G401 (cell line): ENCODE data around the gene XRCC1. TPM values are rescaled to one million over a fixed set of nuclear protein-coding genes. Genes with fewer than 3 reads are reported as not detected.
A peak's percentile ranks its signal among the peaks of the same experiment; 100 is the strongest.
"Not testable (repeated sequence)": the region's sequence is repeated elsewhere in the genome, so short reads cannot be mapped to it uniquely, and the experiment has no call there.

ENCODE experiments used
- DNase-seq: peaks from one replicate; pipeline ENCODE4 v3.0.0-alpha.2; 2015; ENCODE audit warnings: low spot score
- in situ Hi-C: cut with HindIII; loops from 2 replicates; pipeline ENCODE4 v1.10.0; 2016; ENCODE audit warnings: low sequenced_read_pairs, mixed read lengths
- total RNA-seq: library from RNA; depleted of rRNA; stranded (reverse); fragments of >200 nt; shearing (Covaris generic); gene quantifications from 2 replicates; pipeline ENCODE4 v1.2.3, GENCODE V29; 2014

The XRCC1 gene
- total RNA-seq, 1 experiment from 2014 or later, result 64.5 TPM

DNA sequence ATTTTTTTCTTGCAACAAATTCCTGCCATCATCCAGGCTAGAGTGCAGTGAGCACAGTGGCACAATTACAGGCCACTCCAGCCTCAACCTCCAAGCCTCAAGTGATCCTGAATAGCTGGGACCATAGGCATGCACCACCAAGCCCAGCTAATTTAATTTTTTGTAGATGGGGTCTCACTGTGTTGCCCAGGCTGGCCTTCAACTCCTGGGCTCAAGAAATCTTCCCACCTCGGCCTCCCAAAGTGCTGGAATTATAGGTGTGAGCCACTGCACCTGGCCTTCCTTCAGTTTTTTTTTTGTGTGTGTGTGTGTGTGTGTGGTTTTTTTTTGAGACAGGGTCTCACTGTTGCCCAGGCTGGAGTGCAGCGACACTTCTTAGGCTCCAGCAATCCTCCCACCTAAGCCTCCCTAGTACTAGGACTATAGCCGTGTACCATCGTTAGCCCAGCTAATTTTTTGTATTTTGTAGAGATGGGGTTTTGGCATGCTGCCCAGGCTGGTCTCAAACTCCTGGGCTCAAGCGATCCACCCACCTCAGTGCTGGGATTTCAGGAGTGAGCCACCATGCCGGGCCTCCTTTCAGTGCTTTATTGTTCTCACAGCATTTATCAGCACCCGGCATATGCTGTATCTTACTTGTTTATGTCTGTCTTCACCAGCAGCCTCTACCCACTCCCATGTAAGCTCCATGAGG is 30.7 kb upstream of the XRCC1 start:
- in situ Hi-C loops, result no loop called here
- no peak for DNase-seq

DNA sequence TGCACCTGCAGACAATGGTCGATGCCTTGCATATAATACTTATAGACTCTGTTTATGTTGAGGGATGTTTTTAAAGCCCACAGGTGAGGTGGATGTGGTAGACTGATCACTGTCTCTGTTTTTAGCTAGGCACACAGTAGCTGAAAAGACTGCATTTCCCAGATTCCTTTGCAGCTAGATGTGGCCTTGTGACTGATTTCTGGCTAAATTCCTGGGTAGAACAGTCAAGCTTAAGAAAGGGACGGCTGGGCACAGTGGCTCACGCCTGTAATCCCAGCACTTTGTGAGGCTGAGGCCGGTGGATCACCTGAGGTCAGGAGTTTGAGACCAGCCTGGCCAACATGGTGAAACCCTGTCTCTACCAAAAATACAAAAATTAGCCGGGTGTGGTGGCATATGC is 25.0 kb upstream of the XRCC1 start:
- in situ Hi-C loops, result not testable (repeated sequence)
- peak; percentile 85 for DNase-seq

DNA sequence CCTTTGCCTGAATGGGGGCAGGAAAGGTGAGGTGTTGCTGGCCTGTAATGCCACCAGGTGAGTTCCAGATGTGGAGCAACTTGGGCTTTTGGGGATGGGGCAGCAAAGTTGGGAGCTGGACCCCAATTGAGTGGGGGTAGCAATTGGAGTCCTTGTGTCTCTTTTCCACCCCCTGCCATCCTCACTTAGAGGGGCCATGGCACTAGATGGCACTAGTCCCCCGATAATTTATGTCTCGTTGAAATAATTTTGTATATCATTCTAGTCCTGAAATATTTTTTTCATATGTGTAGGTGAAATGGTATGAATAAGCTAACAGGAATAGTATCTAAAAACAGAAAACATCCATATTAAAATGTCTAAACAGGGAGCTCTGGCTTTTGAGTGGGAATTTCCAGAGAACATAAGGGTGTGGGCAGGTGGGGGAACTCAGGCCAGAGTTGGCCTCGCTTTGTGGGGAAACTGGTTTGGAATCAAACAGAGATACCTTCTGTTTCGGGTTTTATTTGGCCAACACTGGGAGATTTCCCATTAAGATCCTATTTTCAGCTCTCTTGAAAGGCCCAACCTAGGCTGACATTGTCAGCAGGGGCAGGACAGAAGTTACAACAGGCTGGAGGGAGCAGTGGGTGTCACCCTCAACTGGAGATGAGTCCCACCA is 24.4 kb upstream of the XRCC1 start:
- DNase-seq, result peak; percentile 82
- in situ Hi-C loops, result no loop called here

DNA sequence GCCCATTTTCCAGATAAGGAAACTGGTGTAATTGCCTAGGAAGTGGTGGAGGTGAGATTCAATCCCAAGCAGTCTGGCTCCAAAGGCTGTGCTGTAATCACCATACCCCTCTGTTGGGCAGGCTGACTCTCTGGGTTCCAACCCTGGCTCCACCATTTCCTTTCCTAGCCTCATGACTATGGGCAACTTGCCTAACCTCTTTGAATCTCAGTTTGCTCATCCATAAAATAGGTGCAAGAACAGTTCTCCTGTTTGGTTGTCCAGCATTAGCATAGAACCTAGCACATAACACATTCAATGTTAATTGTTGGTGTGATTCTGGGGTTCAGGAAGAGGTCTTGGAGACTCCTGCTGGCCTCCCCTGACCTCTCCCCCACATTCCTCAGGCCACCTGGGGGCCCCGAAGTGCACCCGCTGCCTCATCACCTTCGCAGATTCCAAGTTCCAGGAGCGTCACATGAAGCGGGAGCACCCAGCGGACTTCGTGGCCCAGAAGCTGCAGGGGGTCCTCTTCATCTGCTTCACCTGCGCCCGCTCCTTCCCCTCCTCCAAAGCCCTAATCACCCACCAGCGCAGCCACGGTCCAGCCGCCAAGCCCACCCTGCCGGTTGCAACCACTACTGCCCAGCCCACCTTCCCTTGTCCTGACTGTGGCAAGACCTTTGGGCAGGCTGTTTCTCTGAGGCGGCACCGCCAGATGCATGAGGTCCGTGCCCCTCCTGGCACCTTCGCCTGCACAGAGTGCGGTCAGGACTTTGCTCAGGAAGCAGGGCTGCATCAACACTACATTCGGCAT is 23.3 kb upstream of the XRCC1 start:
- DNase-seq, result no peak
- in situ Hi-C loops, result no loop called here

DNA sequence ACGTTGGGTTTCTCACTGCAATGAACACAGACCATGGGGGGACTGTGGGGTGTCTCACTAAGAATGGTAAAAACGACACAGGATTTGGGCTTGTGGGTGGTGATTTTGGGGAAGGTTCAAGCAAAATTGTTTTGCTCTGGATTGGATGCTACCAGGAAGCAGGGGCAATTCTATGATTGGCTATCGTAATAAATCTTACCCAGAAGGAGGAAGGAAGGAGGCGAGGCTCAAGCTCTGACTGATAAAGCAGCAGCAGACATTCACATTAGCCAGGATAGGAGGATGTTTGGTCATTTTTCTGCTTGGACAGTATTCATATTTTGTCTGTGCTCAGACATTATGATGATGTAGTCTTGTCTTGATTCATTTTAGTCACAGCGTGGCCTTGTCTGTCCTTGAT is 22.5 kb upstream of the XRCC1 start:
- in situ Hi-C loops, result no loop called here
- no peak for DNase-seq

DNA sequence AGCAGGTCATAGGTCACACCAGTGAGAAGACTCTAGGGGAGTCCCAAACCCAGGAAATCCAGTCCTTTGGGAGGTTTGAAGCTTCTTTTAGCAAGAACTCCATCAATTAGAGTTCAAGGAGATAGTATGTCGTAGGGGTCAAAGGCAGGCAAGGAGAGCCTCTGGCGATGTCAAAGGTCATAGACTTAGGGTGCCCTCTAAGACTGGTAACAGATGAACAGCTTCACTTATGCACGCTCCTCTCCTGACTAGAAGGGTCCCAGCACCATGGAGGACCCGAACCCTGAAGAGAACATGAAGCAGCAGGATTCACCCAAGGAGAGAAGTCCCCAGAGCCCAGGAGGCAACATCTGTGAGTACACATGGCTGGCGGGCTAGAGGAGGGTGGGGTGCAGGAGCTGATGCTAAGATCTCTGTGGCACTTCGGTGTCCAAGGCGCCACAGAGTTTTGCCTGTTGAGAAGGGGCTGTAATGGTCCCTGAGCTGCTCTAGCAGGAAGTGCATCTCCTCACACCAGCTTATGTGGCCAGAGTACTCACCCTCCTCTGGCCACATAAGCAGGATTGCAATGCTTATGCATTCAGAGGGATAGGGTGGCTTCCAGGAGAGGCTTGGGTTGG is 21.6 kb upstream of the XRCC1 start:
- DNase-seq, result no peak

DNA sequence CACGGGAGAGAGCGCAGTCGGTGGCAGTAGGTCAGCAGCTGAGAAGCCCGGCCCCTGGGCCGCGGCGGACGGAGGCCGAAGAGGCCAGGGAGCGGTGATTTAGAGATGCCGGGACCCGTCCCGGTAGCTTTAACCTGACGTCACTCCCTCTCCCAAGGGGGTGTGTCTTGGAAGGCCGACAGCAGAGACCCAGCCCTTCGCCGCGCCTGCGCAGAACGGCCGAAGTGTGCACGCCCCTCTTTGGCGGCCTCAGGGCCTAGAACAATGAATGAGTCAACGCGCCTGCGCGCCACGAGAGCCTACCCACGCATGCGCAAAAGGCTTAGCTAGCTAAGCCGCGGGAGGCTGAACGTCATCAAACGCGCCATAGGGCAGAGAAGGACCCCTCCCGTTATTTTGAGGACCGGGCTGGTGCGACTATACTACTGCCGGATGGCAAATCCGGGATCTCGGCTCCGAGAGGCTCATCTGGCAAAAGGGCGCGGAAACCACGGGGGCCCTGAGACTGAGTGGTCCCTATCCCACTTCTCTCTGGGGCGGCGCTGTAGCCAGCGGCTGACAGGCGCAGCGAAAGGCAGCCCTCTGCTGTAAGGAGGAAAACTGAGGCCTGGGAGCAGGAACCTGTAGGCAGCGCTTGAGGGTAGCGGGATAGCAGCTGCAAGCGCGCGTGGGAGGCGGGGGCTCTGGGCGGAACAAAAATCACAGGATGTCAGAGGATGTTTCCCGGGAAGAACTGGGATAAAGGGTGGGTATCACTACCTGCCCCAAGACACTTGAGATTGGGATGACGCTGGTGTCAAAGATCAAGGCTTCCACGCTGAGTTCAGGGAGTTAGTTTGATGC is 20.9 kb upstream of the XRCC1 start, which contains the start of the genes IRGQ and ZNF576:
IRGQ (minus strand) TSS at position 136 of the 843 bp plus-strand sequence. CDS start 796 bp downstream, outside the sequence.
ZNF576 (plus strand) TSS at position 597 of the 843 bp plus-strand sequence. CDS start 514 bp downstream, outside the sequence.
- in situ Hi-C loops, result no loop called here
- DNase-seq, result peak; percentile 99

More for the DNA sequence above, 21.6 kb upstream of the XRCC1 start:
- in situ Hi-C loops, result no loop called here

DNA sequence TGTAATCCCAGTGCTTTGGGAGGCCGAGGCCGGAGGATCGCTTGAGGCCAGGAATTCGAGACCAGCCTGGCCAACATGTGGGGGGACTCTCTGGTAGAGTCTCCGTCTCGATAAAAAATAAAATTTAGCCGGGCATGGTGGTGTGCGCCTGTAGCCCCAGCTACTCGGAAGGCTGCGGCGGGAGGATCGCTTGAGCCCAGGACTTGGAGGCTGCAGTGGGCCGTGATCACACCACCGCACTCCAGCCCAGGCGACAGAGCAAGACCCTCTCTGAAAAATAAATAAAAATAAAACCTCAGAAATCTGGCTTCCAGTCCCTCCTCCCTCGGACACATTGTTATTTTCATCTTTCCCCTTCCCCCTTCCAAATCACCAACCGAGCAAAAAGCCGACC is 20.3 kb upstream of the XRCC1 start:
- in situ Hi-C loops, result no loop called here

DNA sequence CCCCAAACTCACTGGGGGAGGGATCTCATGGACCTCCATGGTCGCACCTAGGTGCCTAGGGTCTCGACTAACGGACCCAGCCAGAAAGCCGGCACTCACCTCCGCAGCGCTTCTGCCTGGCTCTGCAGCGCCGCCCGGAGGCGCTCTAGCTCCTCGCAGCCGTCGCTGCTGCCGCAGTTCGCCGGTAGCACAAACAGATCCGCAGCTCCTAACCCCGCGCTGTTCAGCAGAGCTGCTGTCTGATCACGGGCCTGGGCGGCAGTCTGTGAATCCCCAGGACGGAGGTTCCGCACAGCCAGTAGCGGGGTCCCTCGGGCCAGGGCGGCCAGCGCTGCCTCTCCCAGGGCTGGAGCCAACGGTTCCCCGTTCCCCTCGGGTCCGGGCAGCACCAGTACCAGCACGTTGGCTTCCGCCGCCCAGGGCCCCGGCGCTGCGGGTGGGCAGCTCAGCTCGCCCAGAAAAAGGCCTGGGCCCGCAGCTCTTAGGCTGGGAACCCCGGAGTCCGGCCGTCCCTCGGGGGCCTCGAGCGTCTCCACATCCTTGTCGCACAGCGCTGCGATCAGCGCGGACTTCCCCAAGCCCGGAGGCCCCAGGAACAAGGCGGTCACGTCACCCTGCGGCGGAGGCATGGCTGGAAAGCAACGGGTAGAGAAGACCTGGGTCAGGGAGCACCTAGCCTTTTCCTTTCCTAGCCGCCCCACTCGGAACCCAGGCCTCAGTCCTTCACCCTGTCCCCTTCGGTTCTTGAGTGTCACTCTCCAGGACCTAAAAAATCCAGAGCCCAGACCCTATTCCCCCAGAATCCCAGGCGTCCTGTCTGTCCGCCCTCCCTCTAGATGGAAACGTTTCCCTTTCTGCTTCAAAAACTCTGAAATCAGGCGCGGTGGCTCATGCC is 19.6 kb upstream of the XRCC1 start:
- in situ Hi-C loops, result no loop called here
- peak; percentile 44 for DNase-seq

More for the DNA sequence above, 20.3 kb upstream of the XRCC1 start:
- DNase-seq, result no peak

DNA sequence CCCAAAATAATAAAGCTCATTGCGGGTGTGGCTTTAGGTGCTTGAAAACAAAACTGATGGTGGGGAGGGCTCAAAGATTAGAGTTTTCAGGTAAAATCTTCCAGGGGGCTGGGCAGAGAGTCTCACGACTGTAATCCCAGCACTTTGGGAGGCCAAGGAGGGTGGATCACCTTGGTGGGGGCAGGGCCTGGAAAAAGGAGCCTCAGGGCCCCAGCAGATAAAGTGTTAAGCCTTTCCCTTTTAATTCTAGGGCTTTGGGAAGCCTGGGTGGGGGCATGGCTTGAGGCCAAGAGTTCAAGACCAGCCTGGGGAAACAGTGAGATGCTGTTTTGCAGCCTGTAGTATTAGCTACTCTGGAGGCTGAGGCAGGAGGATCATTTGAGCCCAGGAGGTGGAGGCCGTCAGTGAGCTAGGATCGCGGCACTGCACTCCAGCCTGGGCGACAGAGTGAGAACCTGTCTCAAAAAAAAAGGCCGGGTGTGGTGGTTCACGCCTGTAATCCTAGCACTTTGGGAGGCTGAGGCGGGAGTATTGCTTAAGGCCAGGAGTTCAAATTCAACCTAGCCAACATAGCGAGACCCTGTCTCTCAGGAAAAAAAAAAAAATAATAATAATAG is 18.9 kb upstream of the XRCC1 start:
- no peak for DNase-seq
- in situ Hi-C loops, result no loop called here

DNA sequence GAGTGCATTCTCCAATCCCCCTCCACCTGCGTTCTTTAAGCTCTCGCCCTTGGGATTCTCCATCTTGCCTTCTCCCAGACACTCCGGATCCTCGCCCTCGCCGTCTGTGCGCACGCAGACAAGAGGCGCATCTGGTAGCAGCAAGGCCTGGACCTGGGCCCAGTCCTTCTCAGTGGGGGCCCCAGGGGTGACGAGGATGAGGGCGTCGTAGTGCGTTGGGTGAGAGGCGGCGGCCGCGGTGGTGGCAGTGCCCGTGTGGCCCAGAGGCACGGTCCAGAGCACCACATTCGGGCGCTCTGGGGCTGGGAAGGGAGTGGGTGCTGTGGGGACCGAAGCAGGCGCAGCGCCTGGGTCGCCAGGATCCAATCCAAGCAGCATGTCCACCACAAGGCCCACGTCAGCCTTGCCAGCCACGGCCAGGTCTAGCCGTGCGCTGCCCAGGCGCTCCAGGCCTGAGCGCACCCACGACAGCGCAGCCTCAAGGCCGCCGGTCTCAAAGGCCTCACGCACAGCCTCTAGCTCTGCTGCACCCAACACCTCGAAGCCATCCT is 17.5 kb upstream of the XRCC1 start:
- DNase-seq, result no peak
- in situ Hi-C loops, result no loop called here

DNA sequence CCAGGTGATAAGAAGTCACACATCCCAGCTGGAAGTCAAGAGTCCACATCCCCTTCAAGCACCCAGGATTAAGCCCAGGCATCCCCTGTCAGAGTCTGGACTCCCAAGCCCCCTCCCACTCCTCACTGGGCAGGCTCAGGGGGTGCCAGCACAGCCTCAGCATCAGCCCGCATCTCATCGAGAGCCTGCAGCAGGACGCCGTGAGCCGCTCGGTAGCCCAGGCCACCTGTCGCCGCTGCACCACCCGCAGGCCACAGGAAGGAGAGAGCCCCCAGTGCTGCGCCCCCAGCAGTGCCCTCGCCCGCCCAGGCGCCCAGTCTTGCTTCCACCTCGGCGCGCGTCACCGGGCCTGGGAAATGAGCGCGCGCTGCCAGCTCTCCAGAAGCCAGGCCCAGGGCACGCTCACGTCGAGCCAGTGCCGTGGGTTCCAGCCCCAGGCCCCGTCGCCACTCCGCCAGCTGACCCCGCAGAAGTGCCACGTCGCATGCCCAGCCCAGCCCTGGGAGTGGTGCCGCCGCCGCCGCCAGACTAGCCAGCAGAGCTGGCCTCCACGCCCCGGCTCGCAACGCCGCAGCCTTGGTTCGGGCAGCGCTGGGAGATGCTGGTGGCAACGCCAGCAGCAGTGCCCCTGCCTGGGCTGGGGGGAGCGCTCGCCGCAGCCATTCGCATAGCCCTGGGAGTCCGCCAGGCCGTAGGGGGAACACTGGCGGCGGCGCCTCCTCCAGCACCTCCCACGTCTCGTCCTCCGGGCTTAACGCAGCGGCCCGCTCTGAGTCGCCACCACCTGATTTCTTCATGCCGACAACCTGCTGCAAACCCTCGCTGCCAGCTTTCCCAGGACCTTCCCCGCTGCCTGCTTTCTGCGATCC is 16.8 kb upstream of the XRCC1 start:
- no peak for DNase-seq
- in situ Hi-C loops, result no loop called here

DNA sequence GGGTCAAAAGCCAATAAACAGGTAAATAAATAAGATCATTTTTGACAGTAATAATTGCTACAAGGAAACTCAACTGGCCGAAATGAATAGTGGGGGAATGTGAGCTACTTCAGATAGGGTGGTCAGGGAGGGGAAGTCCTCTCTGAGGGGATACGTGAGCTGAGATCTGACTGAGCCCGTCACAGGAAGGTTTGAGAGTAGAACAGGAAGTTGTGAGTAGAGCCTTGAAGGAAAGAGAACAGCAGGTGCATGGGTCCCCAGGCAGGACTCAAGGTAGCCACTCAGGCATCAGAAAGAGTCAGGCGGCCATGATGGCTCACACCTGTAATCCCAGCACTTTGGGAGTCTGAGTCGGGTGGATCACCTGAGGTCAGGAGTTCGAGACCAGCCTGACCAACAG is 14.4 kb upstream of the XRCC1 start:
- in situ Hi-C loops, result no loop called here
- no peak for DNase-seq

DNA sequence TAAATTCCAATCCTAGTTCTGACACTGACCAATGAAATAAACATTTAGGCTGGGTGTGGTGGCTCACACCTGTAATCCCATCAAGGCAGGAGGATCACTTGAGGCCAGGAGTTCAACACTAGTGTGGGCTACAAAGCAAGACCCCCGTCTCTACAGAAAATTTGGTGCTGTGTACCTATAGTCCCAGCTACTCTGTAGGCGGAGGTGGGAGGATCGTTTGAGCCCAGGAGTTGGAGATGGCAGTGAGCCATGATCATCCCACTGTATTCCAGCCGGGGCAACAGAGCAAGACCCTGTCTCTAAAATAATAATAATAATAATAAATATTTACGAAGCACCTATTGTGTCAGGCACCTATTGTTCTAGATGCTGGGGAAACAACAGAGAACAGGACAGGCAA is 13.9 kb upstream of the XRCC1 start:
- in situ Hi-C loops, result no loop called here

DNA sequence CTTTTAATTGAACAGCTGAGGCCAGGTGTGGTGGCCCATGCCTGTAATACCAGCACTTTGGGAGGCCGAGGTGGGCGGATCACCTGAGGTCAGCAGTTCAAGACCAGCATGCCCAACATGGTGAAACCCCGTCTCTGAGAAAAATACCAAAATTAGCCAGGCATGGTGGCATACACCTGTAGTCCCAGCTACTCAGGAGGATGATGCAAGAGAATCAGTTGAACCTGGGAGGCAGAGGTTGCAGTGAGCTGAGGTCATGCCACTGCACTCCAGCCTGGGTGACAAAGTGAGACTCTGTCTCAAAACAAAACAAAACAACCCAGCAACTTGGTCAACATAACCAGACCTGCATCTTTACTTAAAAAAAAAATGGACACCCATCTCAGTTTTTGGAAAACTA is 11.7 kb upstream of the XRCC1 start:
- DNase-seq, in situ Hi-C loops: not testable (repeated sequence)

More for the DNA sequence above, 13.9 kb upstream of the XRCC1 start:
- no peak for DNase-seq

DNA sequence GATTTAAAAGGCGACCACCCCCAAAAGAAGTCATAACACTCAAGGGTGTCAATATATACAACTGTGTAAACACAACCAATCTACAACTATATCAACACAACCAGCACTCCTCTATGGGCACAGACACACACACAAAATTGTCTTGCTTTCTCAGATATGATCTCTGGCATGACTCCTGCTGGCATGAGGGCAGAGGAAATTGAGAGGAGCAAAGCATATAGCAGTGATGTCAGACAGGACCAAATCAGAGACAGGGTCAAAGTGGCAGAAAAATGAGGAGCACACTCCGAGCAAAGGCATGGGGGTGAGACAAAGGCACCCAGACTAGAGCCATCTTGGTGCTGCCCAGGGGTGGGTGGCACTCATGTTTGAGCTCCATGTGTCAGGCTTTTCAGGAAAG is 11.0 kb upstream of the XRCC1 start:
- no peak for DNase-seq
- in situ Hi-C loops, result no loop called here
